GM23248 (cell line): ENCODE data around the gene GNAL.

ENCODE experiments used
- EZH2 ChIP-seq: fragments of 200-600 bp; sonication (generic); IDR thresholded peaks from 2 replicates; pipeline ENCODE4 v1.6.1; 2018; ENCODE audit warnings: antibody characterized with exemption, mild to moderate bottlenecking; ENCODE audit not compliant: insufficient read depth, poor library complexity, severe bottlenecking
- EZH2phosphoT487 ChIP-seq: fragments of 200-600 bp; sonication (generic); IDR thresholded peaks from 2 replicates; pipeline ENCODE4 v1.6.1; 2018; ENCODE audit warnings: antibody characterized with exemption, moderate library complexity, mild to moderate bottlenecking, low read depth; ENCODE audit not compliant: insufficient read depth

GRCh38 chr18:11789716-11790510, 100.8 kb downstream of the GNAL start:
- TF ChIP-seq EZH2: no peak
- no peak for TF ChIP-seq EZH2phosphoT487
